B cell (primary cell): ENCODE measurements around the gene ZRANB1. TPM values are rescaled to one million over a fixed set of nuclear protein-coding genes. Genes with fewer than 3 reads are reported as not detected.

Experiments
- ATAC-seq: fragments of 200-7000 bp; cut with Tn5 transposase; one replicate; pipeline ENCODE4 v1.10.0; 2021; ENCODE audit warnings: low read depth, mild to moderate bottlenecking, moderate number of reproducible peaks, moderate library complexity
- CTCF ChIA-PET: fragments of 350-600 bp; sonication (Branson Sonifier 250); formaldehyde crosslinking; loops from one replicate; lab custom pipeline; 2021; ENCODE audit warnings: antibody characterized with exemption, inconsistent platforms; lab: Charles Lee
- POLR2A ChIA-PET: fragments of 350-600 bp; sonication (Branson Sonifier 250); formaldehyde crosslinking; loops from one replicate; lab custom pipeline; 2021; ENCODE audit warnings: antibody characterized with exemption; lab: Charles Lee
- DNase-seq: peaks from one replicate; pipeline ENCODE4 v3.0.0; 2013
- H2AFZ ChIP-seq: 2 replicates; pipeline ENCODE4 v1.6.1; 2012; ENCODE audit warnings: mild to moderate bottlenecking, low read depth, low read length; ENCODE audit not compliant: insufficient read depth, poor library complexity, severe bottlenecking
- H3K27ac ChIP-seq, 2 donors: 1 replicate in 1 of 2; 2 replicates in 1 of 2; pipeline ENCODE4 v1.5.1; 2012 to 2013; ENCODE audit warnings: low read length in 2 of 2, mild to moderate bottlenecking in 2 of 2, moderate library complexity in 1 of 2
- H3K27me3 ChIP-seq, 4 experiments: fragments of 200-600 bp in 1 of 4; sonication (generic) in 1 of 4; replicated peaks in 1 of 4; 1 replicate in 2 of 4; 2 replicates in 2 of 4; pipeline versions ENCODE4 v1.6.1 to v1.7.0; 2013 to 2016; ENCODE audit warnings: low read length in 3 of 4, mild to moderate bottlenecking in 2 of 4, mixed read lengths in 1 of 4, moderate library complexity in 1 of 4; ENCODE audit not compliant: insufficient read depth in 4 of 4, control insufficient read depth in 3 of 4; ENCODE audit errors: control extremely low read depth in 1 of 4
- H3K36me3 ChIP-seq, 2 experiments: replicated peaks in 1 of 2; 1 replicate in 1 of 2; 2 replicates in 1 of 2; pipeline versions ENCODE4 v1.6.1 to v1.7.1; 2013; ENCODE audit warnings: low read length in 1 of 2; ENCODE audit not compliant: insufficient read depth in 2 of 2, control insufficient read depth in 1 of 2; ENCODE audit errors: control extremely low read depth in 1 of 2, extremely low read depth in 1 of 2
- H3K4me1 ChIP-seq, 2 donors: fragments of 200-600 bp in 1 of 2; sonication (generic) in 1 of 2; 1 replicate in 1 of 2; 2 replicates in 1 of 2; pipeline versions ENCODE4 v1.5.1 to v1.6.1; 2013 to 2017; ENCODE audit warnings: low read length in 2 of 2; ENCODE audit not compliant: control insufficient read depth in 2 of 2, insufficient read depth in 2 of 2
- H3K4me2 ChIP-seq: replicated peaks from 2 replicates; pipeline ENCODE3; 2012; ENCODE audit warnings: mild to moderate bottlenecking, low read depth, low read length; ENCODE audit not compliant: poor library complexity, severe bottlenecking
- H3K4me3 ChIP-seq, 5 experiments: fragments of 200-600 bp in 1 of 5; sonication (generic) in 1 of 5; 1 replicate in 3 of 5; 2 replicates in 2 of 5; pipeline versions ENCODE4 v1.5.1 to v1.7.0; 2011 to 2016; ENCODE audit warnings: low read length in 4 of 5, mild to moderate bottlenecking in 4 of 5, low read depth in 2 of 5, control low read depth in 1 of 5, moderate library complexity in 1 of 5; ENCODE audit not compliant: insufficient read depth in 1 of 5; ENCODE audit errors: control extremely low read depth in 1 of 5, extremely low read depth in 1 of 5
- H3K79me2 ChIP-seq: fragments of 200-600 bp; sonication (generic); one replicate; pipeline ENCODE4 v1.6.0; 2016; ENCODE audit warnings: low read length; ENCODE audit not compliant: control insufficient read depth, insufficient read depth
- H3K9ac ChIP-seq: fragments of 200-600 bp; sonication (generic); 2 replicates; pipeline ENCODE4 v1.6.1; 2017; ENCODE audit warnings: mild to moderate bottlenecking, low read length, moderate library complexity
- H3K9me3 ChIP-seq, 3 donors: one replicate each; pipeline versions ENCODE4 v1.6.1 to v1.7.1; 2013; ENCODE audit warnings: low read length in 2 of 3; ENCODE audit not compliant: control insufficient read depth in 2 of 3, insufficient read depth in 1 of 3; ENCODE audit errors: control extremely low read depth in 1 of 3
- H4K20me1 ChIP-seq: 2 replicates; pipeline ENCODE4 v1.6.0; 2012; ENCODE audit warnings: mild to moderate bottlenecking, low read length; ENCODE audit not compliant: insufficient read depth, control insufficient read depth, poor library complexity, severe bottlenecking
- H3K27ac Mint-ChIP-seq: one replicate; pipeline ENCODE4 v1.8.0; 2021; ENCODE audit warnings: mixed read lengths
- H3K27me3 Mint-ChIP-seq: one replicate; pipeline ENCODE4 v1.8.0; 2021; ENCODE audit warnings: mixed read lengths
- H3K4me1 Mint-ChIP-seq: one replicate; pipeline ENCODE4 v1.8.0; 2021; ENCODE audit warnings: mixed read lengths
- H3K4me3 Mint-ChIP-seq: one replicate; pipeline ENCODE4 v1.8.0; 2021; ENCODE audit warnings: mixed read lengths
- H3K9me3 Mint-ChIP-seq: one replicate; pipeline ENCODE4 v1.8.0; 2022; ENCODE audit warnings: mixed read lengths; ENCODE audit not compliant: insufficient read depth
- CTCF ChIP-seq: fragments of 200-600 bp; IDR thresholded peaks from one replicate; pipeline ENCODE4 v1.8.0; 2022; ENCODE audit warnings: antibody characterized with exemption, mild to moderate bottlenecking
- EZH2 ChIP-seq: IDR thresholded peaks from 2 replicates; pipeline ENCODE4 v1.6.1; 2012; ENCODE audit warnings: borderline replicate concordance, low read depth, mild to moderate bottlenecking, moderate library complexity, low read length; ENCODE audit not compliant: insufficient read depth, poor library complexity, severe bottlenecking
- WGBS: methylation state at CpG from one replicate; pipeline ENCODE4 v1.1.5; 2013; ENCODE audit warnings: missing lambda C conversion rate; ENCODE audit not compliant: insufficient coverage; 5-methylcytosine and 5-hydroxymethylcytosine counted together
- intact Hi-C: fragments of 100-400 bp; cut with micrococcal nuclease; formaldehyde crosslinking; loops from one replicate; pipeline ENCODE4 v1.10.0; 2022
- polyA plus RNA-seq: library from polyadenylated mRNA; depleted of rRNA; stranded (reverse); fragments of >200 nt; gene quantifications from 2 replicates; pipeline ENCODE4 v1.2.3, GENCODE V29; 2012
- total RNA-seq, 2 donors: library from RNA; stranded (reverse); fragments of 120-200 nt in 1 of 2; gene quantifications; 1 replicate in 1 of 2; 2 replicates in 1 of 2; pipeline versions ENCODE4 v1.2.3 to v1.2.4, GENCODE V29; 2013 to 2022

The ZRANB1 gene
- total and polyA plus RNA-seq, 2 donors (not counting 1 experiment from before 2014, with no cell fraction given): 6.5 to 28.0 TPM

GRCh38 chr10:124936813-124937212 is 5.1 kb upstream of the ZRANB1 start:
- ATAC-seq (no peak), DNase-seq (no peak)
- intact Hi-C loops: no loop called here
- Histone ChIP-seq H3K79me2 (peaks cover 100% of the 10 kb centered on the region), H3K4me2 (no peak overlapping the region), H3K27me3 (no peaks in the 10 kb centered on the region), H2AFZ (no peak overlapping the region), H3K27ac (no peak overlapping the region), H3K36me3 (peaks cover 0 to 2% of the 10 kb centered on the region in 2 experiments), H3K9ac (no peak overlapping the region), H3K9me3 (peaks cover 0 to 4% (median 1%) of the 10 kb centered on the region in 3 donors), H3K4me3 (no peak overlapping the region), H3K4me1 (no peaks in the 10 kb centered on the region), H4K20me1 (peaks cover 94% of the 10 kb centered on the region)
- Mint-ChIP-seq H3K4me3 (no peak overlapping the region), H3K9me3 (no peaks in the 10 kb centered on the region), H3K27ac (no peak overlapping the region), H3K27me3 (no peaks in the 10 kb centered on the region), H3K4me1 (peaks cover 49% of the 10 kb centered on the region)
- CTCF ChIA-PET: interaction anchor here (1.1 kb wide), 1 partner anchor 56 kb away, joined by 4 read pairs; no protein-coding TSS in a partner anchor
- TF ChIP-seq CTCF: no peak
- no peak for TF ChIP-seq EZH2
- POLR2A ChIA-PET: no interaction called here
- no CpG with 5 or more reads among the region's 7 CpGs for WGBS

DNA sequence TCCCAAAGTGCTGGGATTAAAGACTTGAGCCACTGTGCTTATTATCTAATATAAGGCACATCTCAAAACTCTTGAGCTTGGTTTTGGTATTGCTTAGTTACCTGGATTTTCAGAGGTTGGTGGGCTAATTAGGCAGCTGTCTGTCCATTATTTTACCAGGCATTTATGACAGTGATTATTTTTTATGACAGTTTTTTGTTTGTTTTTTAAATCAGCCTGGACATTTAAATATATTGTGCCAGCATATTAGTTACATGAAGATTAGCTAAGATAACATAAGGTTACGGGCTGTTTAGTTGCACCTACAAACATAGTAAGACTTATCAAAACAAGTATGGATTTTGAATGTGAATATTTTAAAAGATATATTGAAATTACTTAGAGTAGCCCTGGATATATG is 2.6 kb upstream of the ZRANB1 start:
- Histone ChIP-seq H3K4me3 (no peak overlapping the region), H3K27me3 (no peaks in the 10 kb centered on the region), H4K20me1 (peaks cover 83% of the 10 kb centered on the region), H2AFZ (no peak overlapping the region), H3K4me1 (no peaks in the 10 kb centered on the region), H3K9ac (no peak overlapping the region), H3K4me2 (no peak overlapping the region), H3K36me3 (peaks cover 0 to 2% of the 10 kb centered on the region in 2 experiments), H3K9me3 (no peaks in the 10 kb centered on the region), H3K27ac (no peak overlapping the region), H3K79me2 (peaks cover 99% of the 10 kb centered on the region)
- intact Hi-C loops: no loop called here
- TF ChIP-seq CTCF: no peak
- no peak for TF ChIP-seq EZH2
- ATAC-seq (no peak), DNase-seq (no peak)
- ChIA-PET CTCF (no interaction called here), POLR2A (no interaction called here)
- WGBS: no CpG with 5 or more reads among the region's 1 CpG
- Mint-ChIP-seq H3K27me3 (no peaks in the 10 kb centered on the region), H3K27ac (no peak overlapping the region), H3K4me3 (no peak overlapping the region), H3K9me3 (no peaks in the 10 kb centered on the region), H3K4me1 (peaks cover 60% of the 10 kb centered on the region)
